MM.1S (cell line): ENCODE results near the gene CAPN8.

Source experiments
- DNase-seq: peaks from one replicate; pipeline ENCODE4 v3.0.0-alpha.2; 2015
- H2AFZ ChIP-seq: fragments of 300-600 bp; sonication (generic); 2 replicates; pipeline ENCODE4 v1.6.0; 2016; ENCODE audit warnings: antibody characterized with exemption, low read length
- H3F3A ChIP-seq: fragments of 300-600 bp; sonication (generic); 2 replicates; pipeline ENCODE4 v1.6.1; 2016; ENCODE audit warnings: mild to moderate bottlenecking, antibody characterized with exemption, low read length, moderate library complexity, mixed read lengths; ENCODE audit not compliant: insufficient read depth
- H3K27ac ChIP-seq: fragments of 300-600 bp; sonication (generic); 2 replicates; pipeline ENCODE4 v1.5.1; 2016; ENCODE audit warnings: mild to moderate bottlenecking, low read length
- H3K27me3 ChIP-seq: fragments of 300-600 bp; sonication (generic); replicated peaks from 2 replicates; pipeline ENCODE4 v1.6.0; 2016; ENCODE audit warnings: low read length; ENCODE audit not compliant: insufficient read depth
- H3K36me3 ChIP-seq: fragments of 300-600 bp; sonication (generic); replicated peaks from 2 replicates; pipeline ENCODE4 v1.6.1; 2016; ENCODE audit warnings: mild to moderate bottlenecking, low read length, mixed read lengths; ENCODE audit not compliant: insufficient read depth
- H3K4me1 ChIP-seq: fragments of 300-600 bp; sonication (generic); 2 replicates; pipeline ENCODE4 v1.6.1; 2016; ENCODE audit warnings: low read length, mixed read lengths
- H3K4me2 ChIP-seq: fragments of 300-600 bp; sonication (generic); 2 replicates; pipeline ENCODE4 v1.6.0; 2016; ENCODE audit warnings: low read depth, low read length
- H3K4me3 ChIP-seq: fragments of 300-600 bp; sonication (generic); 2 replicates; pipeline ENCODE4 v1.5.1; 2016; ENCODE audit warnings: low read length, mixed read lengths
- H3K79me2 ChIP-seq: fragments of 300-600 bp; sonication (generic); 2 replicates; pipeline ENCODE4 v1.6.1; 2016; ENCODE audit warnings: mixed run types, low read length, mixed read lengths
- H3K9ac ChIP-seq: fragments of 300-600 bp; sonication (generic); 2 replicates; pipeline ENCODE4 v1.6.1; 2016; ENCODE audit warnings: low read length, mixed read lengths
- H3K9me2 ChIP-seq: fragments of 300-600 bp; sonication (generic); replicated peaks from 2 replicates; pipeline ENCODE4 v1.6.1; 2016; ENCODE audit warnings: mild to moderate bottlenecking, low read length, mixed read lengths; ENCODE audit not compliant: insufficient read depth
- H3K9me3 ChIP-seq: fragments of 300-600 bp; sonication (generic); replicated peaks from 2 replicates; pipeline ENCODE4 v1.6.1; 2016; ENCODE audit warnings: mild to moderate bottlenecking, low read length, mixed read lengths; ENCODE audit not compliant: insufficient read depth
- H4K20me1 ChIP-seq: fragments of 300-600 bp; sonication (generic); 2 replicates; pipeline ENCODE4 v1.6.1; 2016; ENCODE audit warnings: mild to moderate bottlenecking, low read length, moderate library complexity, mixed read lengths; ENCODE audit not compliant: insufficient read depth
- CTCF ChIP-seq: fragments of 300-600 bp; sonication (generic); IDR thresholded peaks from 2 replicates; pipeline ENCODE4 v1.5.1; 2016; ENCODE audit warnings: antibody characterized with exemption, low read length, mixed read lengths
- EZH2 ChIP-seq: fragments of 300-600 bp; sonication (generic); optimal IDR thresholded peaks from 2 replicates; pipeline ENCODE3; 2017; ENCODE audit warnings: low read depth, mild to moderate bottlenecking, antibody characterized with exemption, low read length, mixed read lengths
- EZH2phosphoT487 ChIP-seq: fragments of 300-600 bp; sonication (generic); IDR thresholded peaks from 2 replicates; pipeline ENCODE4 v1.6.1; 2018; ENCODE audit warnings: antibody characterized with exemption, low read length

CAPN8 gene

GRCh38 chr1:223525957-223526356, 139.5 kb downstream of the CAPN8 start:
- Histone ChIP-seq H2AFZ (no peak overlapping the region), H3K4me2 (no peak overlapping the region), H3K9ac (no peak overlapping the region), H3K27ac (no peak overlapping the region), H3F3A (no peaks in the 10 kb centered on the region), H3K36me3 (no peaks in the 10 kb centered on the region), H3K9me3 (no peaks in the 10 kb centered on the region), H3K4me1 (no peaks in the 10 kb centered on the region), H3K27me3 (no peaks in the 10 kb centered on the region), H3K79me2 (no peaks in the 10 kb centered on the region), H3K4me3 (no peak overlapping the region), H4K20me1 (no peaks in the 10 kb centered on the region), H3K9me2 (no peaks in the 10 kb centered on the region)
- no peak for DNase-seq
- TF ChIP-seq CTCF (no peak), EZH2phosphoT487 (no peak), EZH2 (no peak)

- Histone ChIP-seq H2AFZ (no peak overlapping the region), H3K9me3 (no peaks in the 10 kb centered on the region), H3K9me2 (no peaks in the 10 kb centered on the region), H3K36me3 (no peaks in the 10 kb centered on the region), H3K27me3 (no peaks in the 10 kb centered on the region), H4K20me1 (no peaks in the 10 kb centered on the region), H3K27ac (no peak overlapping the region), H3K79me2 (no peaks in the 10 kb centered on the region), H3K9ac (no peak overlapping the region), H3K4me2 (no peak overlapping the region), H3F3A (no peaks in the 10 kb centered on the region), H3K4me3 (no peak overlapping the region), H3K4me1 (no peaks in the 10 kb centered on the region)
- no peak for DNase-seq
- TF ChIP-seq EZH2phosphoT487 (no peak), CTCF (no peak), EZH2 (no peak)
These were observed 140.0 kb downstream of the CAPN8 start for GRCh38 chr1:223525546-223525945.

DNA sequence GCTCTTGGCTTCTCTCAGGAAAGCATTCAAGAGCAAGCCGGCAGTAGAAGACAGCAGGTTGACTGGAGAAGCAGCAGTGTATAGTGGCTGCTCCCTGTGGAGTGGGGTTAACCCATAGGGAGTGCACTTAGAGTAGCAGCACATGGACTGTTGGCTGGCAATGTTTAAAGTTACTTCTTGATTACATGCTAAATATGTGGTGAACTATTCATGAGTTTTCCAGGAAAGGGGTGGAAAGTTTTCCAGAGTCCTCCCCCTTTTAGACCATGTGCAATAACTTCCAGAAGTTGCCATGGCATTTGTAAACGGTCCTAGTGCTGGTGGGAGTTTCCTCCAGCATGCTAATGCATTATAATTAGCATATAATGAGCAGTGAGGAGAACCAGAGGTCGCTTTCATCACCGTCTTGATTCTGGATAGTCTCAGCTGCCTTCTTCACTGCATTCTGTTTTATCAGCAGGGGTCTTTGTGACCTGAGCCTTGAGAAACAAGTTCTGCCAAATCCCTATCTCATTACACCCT, 140.5 kb downstream of the CAPN8 start:
- no peak overlapping the region for H3K27ac ChIP-seq
- no peak overlapping the region for H3K4me2 ChIP-seq
- no peak overlapping the region for H3K4me3 ChIP-seq
- H3K9ac ChIP-seq, result no peak overlapping the region
- H2AFZ ChIP-seq, result no peak overlapping the region
- no peaks in the 10 kb centered on the region for H3K36me3 ChIP-seq
- H3F3A ChIP-seq, result no peaks in the 10 kb centered on the region
- no peaks in the 10 kb centered on the region for H3K79me2 ChIP-seq
- H3K9me3 ChIP-seq, result no peaks in the 10 kb centered on the region
- H3K4me1 ChIP-seq, result no peaks in the 10 kb centered on the region
- no peaks in the 10 kb centered on the region for H4K20me1 ChIP-seq
- no peaks in the 10 kb centered on the region for H3K9me2 ChIP-seq
- no peak for TF ChIP-seq EZH2phosphoT487
- no peak for TF ChIP-seq CTCF
- TF ChIP-seq EZH2, result no peak
- DNase-seq, result no peak
- H3K27me3 ChIP-seq, result no peaks in the 10 kb centered on the region
